Muscle of leg (tissue), 11 donors: ENCODE results near the gene SEC16A. TPM values are rescaled to one million over a fixed set of nuclear protein-coding genes. Genes with fewer than 3 reads are reported as not detected.
A peak's percentile ranks its signal among the peaks of the same experiment; 100 is the strongest.

ENCODE experiments used
- DNase-seq: peaks from one replicate; pipeline ENCODE4 v3.0.0; 2013
- H3K27ac ChIP-seq: one replicate; pipeline ENCODE4 v1.5.1; 2013; ENCODE audit warnings: mild to moderate bottlenecking, low read length, control low read depth
- H3K27me3 ChIP-seq: one replicate; pipeline ENCODE4 v1.6.1; 2013; ENCODE audit warnings: low read length; ENCODE audit not compliant: control insufficient read depth, insufficient read depth
- H3K36me3 ChIP-seq: one replicate; pipeline ENCODE4 v1.6.1; 2013; ENCODE audit warnings: low read length; ENCODE audit not compliant: control insufficient read depth, insufficient read depth
- H3K4me1 ChIP-seq: one replicate; pipeline ENCODE4 v1.6.1; 2013; ENCODE audit warnings: low read length; ENCODE audit not compliant: control insufficient read depth, insufficient read depth
- H3K4me3 ChIP-seq: one replicate; pipeline ENCODE4 v1.5.1; 2013; ENCODE audit warnings: low read length, control low read depth
- H3K9me3 ChIP-seq: replicated peaks from 2 replicates; pipeline ENCODE4 v1.6.1; 2013; ENCODE audit warnings: low read depth, low read length; ENCODE audit not compliant: control insufficient read depth
- WGBS: methylation state at CpG from one replicate; pipeline ENCODE4 v1.1.5; 2013; ENCODE audit warnings: missing lambda C conversion rate; ENCODE audit not compliant: insufficient coverage; 5-methylcytosine and 5-hydroxymethylcytosine counted together
- polyA plus RNA-seq, 8 donors: library from polyadenylated mRNA; unstranded; fragments of 120-200 nt; gene quantifications; one replicate each; pipeline versions ENCODE4 v1.2.1 to v1.2.3, GENCODE V29; 2013; ENCODE audit warnings: inconsistent platforms in 1 of 8, low replicate concordance in 1 of 8; ENCODE audit not compliant: insufficient read length in 8 of 8, insufficient read depth in 1 of 8
- total RNA-seq: library from RNA; stranded (reverse); fragments of 120-200 nt; gene quantifications from one replicate; pipeline ENCODE4 v1.2.4, GENCODE V29; 2013

The SEC16A gene
- total and polyA plus RNA-seq, 9 donors = 17.9 to 52.7 (median 37.0) TPM

DNA sequence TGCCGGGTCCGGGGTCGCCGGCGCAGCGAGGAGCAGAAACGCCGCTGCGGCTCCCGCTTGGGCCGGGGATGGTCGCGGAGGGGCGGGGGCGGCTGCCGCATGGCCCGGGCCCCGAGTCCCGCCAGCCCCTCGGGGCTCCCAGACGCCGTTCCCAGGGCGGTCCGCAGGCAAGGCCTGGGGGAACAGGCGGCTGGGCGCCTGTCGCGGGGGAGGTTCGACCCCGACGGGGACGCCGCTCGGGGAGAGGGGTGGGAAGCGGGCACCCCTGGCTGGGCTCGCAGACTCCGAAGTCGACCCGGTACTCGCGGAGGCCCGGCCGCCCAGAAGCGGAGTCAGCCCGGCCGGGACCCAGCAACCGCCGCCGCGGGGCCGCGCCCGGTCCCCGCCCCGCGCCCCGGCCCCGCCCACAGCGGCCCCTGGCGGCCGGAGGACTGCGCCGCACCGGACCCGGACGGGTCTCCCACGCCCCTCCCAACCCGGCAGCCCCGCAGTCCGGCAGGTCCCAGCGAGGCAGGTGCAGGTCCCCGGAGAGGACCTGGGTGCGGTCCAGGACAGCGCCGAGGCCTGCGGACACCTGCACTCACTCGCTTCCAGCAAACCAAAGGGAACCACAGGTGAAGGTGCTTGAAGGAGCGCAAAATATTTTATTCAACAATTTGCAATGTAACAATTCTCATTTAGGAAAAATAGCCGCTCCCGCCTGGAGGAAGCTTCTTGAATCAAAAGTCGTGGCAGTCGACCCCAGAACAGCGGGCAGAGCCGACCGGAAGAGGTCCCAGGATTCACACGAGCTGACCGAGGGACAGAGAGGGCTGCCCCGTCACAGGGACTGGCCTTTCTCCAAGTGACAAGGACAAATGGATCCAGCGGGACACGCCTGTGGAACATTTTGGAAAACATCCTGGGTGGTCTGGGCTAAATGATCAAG lies 43.1 kb downstream of the SEC16A start, which contains the start of gene INPP5E:
Gene INPP5E, minus strand, starts transcription at position 365 of the 928 bp plus-strand sequence. CDS start 426 bp downstream, outside the sequence.
- no peak within 1 kb of the TSS for H3K27ac ChIP-seq
- no peaks in the 10 kb centered on the region for H3K27me3 ChIP-seq
- peaks cover 24% of the 10 kb centered on the region for H3K4me1 ChIP-seq
- WGBS = 6% methylated on average over 66 of the region's 90 CpGs
- H3K36me3 ChIP-seq = peaks cover 57% of the 10 kb centered on the region
- peak; percentile 85 for DNase-seq
- H3K9me3 ChIP-seq = no peaks in the 10 kb centered on the region
- H3K4me3 ChIP-seq = peak within 1 kb of the TSS; percentile 76

GRCh38 chr9:136438548-136439480 lies 44.0 kb downstream of the SEC16A start:
- WGBS = 1% methylated on average over 91 of the region's 91 CpGs
- H3K27me3 ChIP-seq = no peaks in the 10 kb centered on the region
- H3K9me3 ChIP-seq = no peaks in the 10 kb centered on the region
- peaks cover 24% of the 10 kb centered on the region for H3K4me1 ChIP-seq
- no peak overlapping the region for H3K27ac ChIP-seq
- peak; percentile 28 for DNase-seq
- H3K36me3 ChIP-seq = peaks cover 54% of the 10 kb centered on the region
- H3K4me3 ChIP-seq = peak overlapping the region; percentile 76

GRCh38 chr9:136437839-136438547 lies 44.8 kb downstream of the SEC16A start:
- peak; percentile 36 for DNase-seq
- Histone ChIP-seq H3K27me3 (no peaks in the 10 kb centered on the region), H3K4me1 (peaks cover 24% of the 10 kb centered on the region), H3K9me3 (no peaks in the 10 kb centered on the region), H3K27ac (no peak overlapping the region), H3K36me3 (peaks cover 53% of the 10 kb centered on the region), H3K4me3 (peak overlapping the region; percentile 76)
- WGBS = 29% methylated on average over 20 of the region's 37 CpGs

DNA sequence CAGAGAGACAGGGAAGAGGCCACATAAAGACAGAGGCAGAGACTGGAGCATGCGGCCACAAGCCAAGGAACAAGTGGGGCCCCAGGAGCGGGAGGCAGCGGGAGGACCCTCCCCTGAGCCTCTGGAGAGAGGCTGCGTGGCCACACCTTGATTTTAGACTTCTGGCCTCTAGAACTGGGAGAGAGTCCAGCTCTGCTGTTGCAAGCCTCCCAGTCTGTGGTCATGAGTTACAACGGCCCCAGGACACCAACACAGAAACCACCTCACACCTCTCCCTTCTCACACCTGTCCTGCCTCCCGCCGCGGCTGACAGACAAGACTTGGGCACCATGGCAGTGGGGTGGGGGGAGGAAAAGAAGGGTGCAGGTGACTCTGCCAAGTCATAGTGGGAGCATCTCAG lies 45.4 kb downstream of the SEC16A start:
- no peaks in the 10 kb centered on the region for H3K9me3 ChIP-seq
- H3K27ac ChIP-seq = no peak overlapping the region
- 8% methylated on average over 2 of the region's 8 CpGs for WGBS
- DNase-seq = peak; percentile 79
- no peaks in the 10 kb centered on the region for H3K27me3 ChIP-seq
- H3K4me1 ChIP-seq = peaks cover 24% of the 10 kb centered on the region
- H3K36me3 ChIP-seq = peaks cover 52% of the 10 kb centered on the region
- no peak overlapping the region for H3K4me3 ChIP-seq

- no peaks in the 10 kb centered on the region for H3K27me3 ChIP-seq
- H3K36me3 ChIP-seq = peaks cover 46% of the 10 kb centered on the region
- peaks cover 24% of the 10 kb centered on the region for H3K4me1 ChIP-seq
- H3K27ac ChIP-seq = no peak overlapping the region
- H3K4me3 ChIP-seq = no peak overlapping the region
- 76% methylated on average over 25 of the region's 25 CpGs for WGBS
- no peak for DNase-seq
- no peaks in the 10 kb centered on the region for H3K9me3 ChIP-seq
These were observed 46.7 kb downstream of the SEC16A start for GRCh38 chr9:136436055-136436634.

GRCh38 chr9:136434580-136435169 lies 48.2 kb downstream of the SEC16A start:
- Histone ChIP-seq H3K4me3 (no peak overlapping the region), H3K4me1 (peaks cover 19% of the 10 kb centered on the region), H3K27ac (no peak overlapping the region), H3K36me3 (peaks cover 51% of the 10 kb centered on the region), H3K27me3 (no peaks in the 10 kb centered on the region), H3K9me3 (no peaks in the 10 kb centered on the region)
- WGBS = 83% methylated on average over 12 of the region's 17 CpGs
- DNase-seq = no peak

DNA sequence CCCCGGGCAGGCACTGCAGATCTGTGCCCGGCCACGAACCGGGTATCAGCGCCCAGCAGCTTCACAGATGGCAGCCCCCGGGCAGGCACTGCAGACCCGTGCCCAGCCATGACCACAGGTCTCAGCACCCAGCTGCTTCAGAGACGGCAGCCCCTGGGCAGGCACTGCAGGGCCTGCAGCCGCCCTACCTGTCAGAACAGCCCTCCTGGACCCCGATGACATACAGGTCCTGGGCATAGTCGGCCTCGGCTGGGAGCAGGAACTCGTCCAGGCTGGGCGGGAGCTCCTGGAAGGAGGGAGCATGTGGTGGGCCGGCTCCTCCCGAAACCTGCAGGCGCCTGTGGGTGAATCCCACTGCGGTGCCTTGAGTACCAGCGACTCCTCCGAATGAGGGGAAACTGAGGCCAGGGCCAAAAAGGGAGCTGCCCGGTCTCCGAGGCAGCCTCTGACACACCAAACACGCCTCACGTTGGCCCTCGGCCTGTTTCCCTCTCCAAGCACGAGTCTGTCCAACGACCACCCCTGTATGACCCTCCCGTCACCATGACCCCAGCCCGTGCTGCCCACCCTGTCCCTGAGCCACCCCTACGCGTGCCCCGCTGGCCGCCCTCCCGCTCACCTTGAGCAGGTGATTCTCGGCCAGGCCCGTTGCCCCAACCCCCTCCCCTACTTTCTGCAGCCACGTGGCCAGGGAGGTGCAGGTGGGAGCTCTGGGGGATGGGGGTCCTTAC lies 48.8 kb downstream of the SEC16A start:
- WGBS = 90% methylated on average over 30 of the region's 37 CpGs
- H3K27me3 ChIP-seq = no peaks in the 10 kb centered on the region
- peaks cover 19% of the 10 kb centered on the region for H3K4me1 ChIP-seq
- DNase-seq = no peak
- peaks cover 57% of the 10 kb centered on the region for H3K36me3 ChIP-seq
- H3K9me3 ChIP-seq = no peaks in the 10 kb centered on the region
- no peak overlapping the region for H3K4me3 ChIP-seq
- no peak overlapping the region for H3K27ac ChIP-seq

DNA sequence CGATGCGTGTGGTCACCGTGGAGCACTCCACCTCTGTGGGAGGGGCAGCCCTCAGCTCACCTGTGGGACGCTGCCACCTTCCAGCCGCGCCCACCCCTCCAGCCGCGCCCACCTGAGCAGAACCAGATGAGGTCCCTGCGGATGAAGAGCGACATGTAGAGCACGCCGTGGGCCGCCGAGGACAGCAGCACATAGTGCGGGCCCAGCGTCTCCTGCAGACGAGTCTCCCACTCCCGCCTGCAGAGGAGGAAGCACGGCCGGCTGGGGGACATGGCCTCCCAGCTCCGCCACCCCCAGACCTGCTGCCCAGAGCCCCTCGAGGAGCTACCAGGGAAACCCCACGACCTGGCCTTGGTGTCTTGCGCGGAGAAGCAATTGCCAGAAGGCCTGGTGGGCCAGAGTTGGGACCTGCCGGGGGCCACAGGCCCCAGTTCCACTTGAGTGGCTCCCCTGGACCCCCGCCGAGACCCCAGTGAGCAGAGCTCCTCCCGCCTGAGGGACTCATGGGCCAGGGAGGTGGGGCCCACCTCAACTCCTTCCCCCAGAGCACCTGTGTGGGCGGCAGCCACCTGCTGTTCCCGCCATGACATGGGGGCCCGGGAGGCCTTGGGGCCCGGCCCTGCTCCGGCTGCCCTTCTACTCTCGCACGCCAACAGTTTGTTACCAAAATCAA lies 49.7 kb downstream of the SEC16A start:
- Histone ChIP-seq H3K27ac (no peak overlapping the region), H3K36me3 (peaks cover 63% of the 10 kb centered on the region)
- 88% methylated on average over 35 of the region's 36 CpGs for WGBS

More for the DNA sequence above, 49.7 kb downstream of the SEC16A start:
- DNase-seq = no peak
- Histone ChIP-seq H3K4me1 (peaks cover 16% of the 10 kb centered on the region), H3K4me3 (no peak overlapping the region), H3K9me3 (no peaks in the 10 kb centered on the region), H3K27me3 (no peaks in the 10 kb centered on the region)
